NCI-H526 (cell line): ENCODE data around the gene CSGALNACT2.
A peak's percentile ranks its signal among the peaks of the same experiment; 100 is the strongest.

Experiments
- DNase-seq, 2 experiments: peaks; one replicate each; lab custom pipeline; 2025; lab: John Stamatoyannopoulos, UW

CSGALNACT2 gene

GRCh38 chr10:43124094-43124521, 14.1 kb upstream of the CSGALNACT2 start:
- no peak for DNase-seq

GRCh38 chr10:43124574-43125273, 13.5 kb upstream of the CSGALNACT2 start:
- no peak for DNase-seq

- no peak for DNase-seq
Measured at GRCh38 chr10:43125274-43125845, 12.9 kb upstream of the CSGALNACT2 start.

- DNase-seq = no peak
Measured at GRCh38 chr10:43125881-43126731, 12.1 kb upstream of the CSGALNACT2 start.

- no peak for DNase-seq
Measured at GRCh38 chr10:43126759-43127424, 11.4 kb upstream of the CSGALNACT2 start.

GRCh38 chr10:43127442-43127841, 10.8 kb upstream of the CSGALNACT2 start:
- DNase-seq = no peak

GRCh38 chr10:43128331-43128730, 9.9 kb upstream of the CSGALNACT2 start:
- DNase-seq = no peak

- no peak for DNase-seq
Measured at GRCh38 chr10:43128958-43129706, 9.1 kb upstream of the CSGALNACT2 start.

GRCh38 chr10:43130770-43131171, 7.5 kb upstream of the CSGALNACT2 start:
- DNase-seq = no peak

- DNase-seq = no peak
Measured at GRCh38 chr10:43131256-43131655, 7.0 kb upstream of the CSGALNACT2 start.

- DNase-seq = no peak
Measured at GRCh38 chr10:43131906-43132305, 6.3 kb upstream of the CSGALNACT2 start.

- no peak for DNase-seq
Measured at GRCh38 chr10:43132867-43133787, 5.1 kb upstream of the CSGALNACT2 start.

GRCh38 chr10:43134126-43134905, 3.9 kb upstream of the CSGALNACT2 start:
- DNase-seq = no peak

- no peak for DNase-seq
Measured at GRCh38 chr10:43135064-43135463, 3.2 kb upstream of the CSGALNACT2 start.

- DNase-seq = no peak
Measured at GRCh38 chr10:43135656-43136055, 2.6 kb upstream of the CSGALNACT2 start.

GRCh38 chr10:43136432-43136831, 1.8 kb upstream of the CSGALNACT2 start:
- no peak for DNase-seq

- DNase-seq = no peak
Measured at GRCh38 chr10:43136995-43137716, 1.1 kb upstream of the CSGALNACT2 start.

GRCh38 chr10:43137717-43138020, 576 bp upstream of the CSGALNACT2 start:
- DNase-seq = peak in 1 of 2 experiments; percentile 40

GRCh38 chr10:43138757-43139241, 554 bp downstream of the CSGALNACT2 start:
- peak in 1 of 2 experiments; percentile 39 for DNase-seq
